GM20000 (cell line): ENCODE data around the gene LMX1A.
A peak's percentile ranks its signal among the peaks of the same experiment; 100 is the strongest.

Experiments used
- DNase-seq: peaks from one replicate; pipeline ENCODE4 v3.0.0; 2012; ENCODE audit warnings: low spot score
- TF ChIP-seq, protein P1 (sequence below): IDR thresholded peaks from 2 replicates; pipeline ENCODE4 v1.5.1; 2012; ENCODE audit warnings: mild to moderate bottlenecking, control low read depth; ENCODE audit errors: extremely low read depth, missing control alignments

Gene LMX1A

DNA sequence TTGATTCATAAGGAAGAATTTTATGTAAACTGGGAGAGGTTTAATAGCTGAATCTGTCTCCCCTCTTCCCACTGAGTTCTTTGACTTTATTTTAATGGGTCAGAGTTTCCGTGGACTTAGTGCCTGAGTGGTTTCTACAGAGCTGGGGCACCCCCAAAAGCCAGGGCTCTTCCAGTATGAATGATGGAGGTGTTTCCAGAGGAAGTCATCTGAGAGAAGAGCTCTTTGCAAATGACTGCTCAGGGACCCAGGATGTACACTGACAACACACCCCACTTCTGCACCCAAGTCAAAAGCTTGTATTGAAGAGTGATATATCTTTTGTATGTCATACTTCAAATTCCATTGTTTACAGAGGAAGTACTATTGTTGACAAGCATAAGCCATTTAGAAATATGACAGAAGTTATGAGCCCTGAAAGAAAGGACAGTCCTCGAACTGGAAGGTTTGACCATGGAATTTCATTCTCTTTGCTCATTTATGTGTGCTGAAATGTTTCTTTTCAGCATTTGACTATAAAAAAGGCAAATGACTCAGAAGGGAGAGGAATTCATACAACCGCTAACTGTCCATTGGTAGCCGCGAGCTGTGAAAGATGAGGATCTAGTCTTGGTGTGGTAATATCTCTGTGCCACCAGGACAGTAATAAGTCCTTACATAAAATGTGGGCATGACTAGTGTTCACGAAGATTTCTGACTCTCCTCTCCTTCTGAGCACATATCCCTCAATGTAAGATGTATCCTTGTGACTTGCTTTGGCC is 25.4 kb upstream of the LMX1A start:
- DNase-seq, result no peak
- TF ChIP-seq, protein P1, sequence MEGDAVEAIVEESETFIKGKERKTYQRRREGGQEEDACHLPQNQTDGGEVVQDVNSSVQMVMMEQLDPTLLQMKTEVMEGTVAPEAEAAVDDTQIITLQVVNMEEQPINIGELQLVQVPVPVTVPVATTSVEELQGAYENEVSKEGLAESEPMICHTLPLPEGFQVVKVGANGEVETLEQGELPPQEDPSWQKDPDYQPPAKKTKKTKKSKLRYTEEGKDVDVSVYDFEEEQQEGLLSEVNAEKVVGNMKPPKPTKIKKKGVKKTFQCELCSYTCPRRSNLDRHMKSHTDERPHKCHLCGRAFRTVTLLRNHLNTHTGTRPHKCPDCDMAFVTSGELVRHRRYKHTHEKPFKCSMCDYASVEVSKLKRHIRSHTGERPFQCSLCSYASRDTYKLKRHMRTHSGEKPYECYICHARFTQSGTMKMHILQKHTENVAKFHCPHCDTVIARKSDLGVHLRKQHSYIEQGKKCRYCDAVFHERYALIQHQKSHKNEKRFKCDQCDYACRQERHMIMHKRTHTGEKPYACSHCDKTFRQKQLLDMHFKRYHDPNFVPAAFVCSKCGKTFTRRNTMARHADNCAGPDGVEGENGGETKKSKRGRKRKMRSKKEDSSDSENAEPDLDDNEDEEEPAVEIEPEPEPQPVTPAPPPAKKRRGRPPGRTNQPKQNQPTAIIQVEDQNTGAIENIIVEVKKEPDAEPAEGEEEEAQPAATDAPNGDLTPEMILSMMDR, result no peak

- TF ChIP-seq, protein P1, result no peak
- DNase-seq, result no peak
Measured at GRCh38 chr1:165376811-165377311, 20.3 kb upstream of the LMX1A start.

DNA sequence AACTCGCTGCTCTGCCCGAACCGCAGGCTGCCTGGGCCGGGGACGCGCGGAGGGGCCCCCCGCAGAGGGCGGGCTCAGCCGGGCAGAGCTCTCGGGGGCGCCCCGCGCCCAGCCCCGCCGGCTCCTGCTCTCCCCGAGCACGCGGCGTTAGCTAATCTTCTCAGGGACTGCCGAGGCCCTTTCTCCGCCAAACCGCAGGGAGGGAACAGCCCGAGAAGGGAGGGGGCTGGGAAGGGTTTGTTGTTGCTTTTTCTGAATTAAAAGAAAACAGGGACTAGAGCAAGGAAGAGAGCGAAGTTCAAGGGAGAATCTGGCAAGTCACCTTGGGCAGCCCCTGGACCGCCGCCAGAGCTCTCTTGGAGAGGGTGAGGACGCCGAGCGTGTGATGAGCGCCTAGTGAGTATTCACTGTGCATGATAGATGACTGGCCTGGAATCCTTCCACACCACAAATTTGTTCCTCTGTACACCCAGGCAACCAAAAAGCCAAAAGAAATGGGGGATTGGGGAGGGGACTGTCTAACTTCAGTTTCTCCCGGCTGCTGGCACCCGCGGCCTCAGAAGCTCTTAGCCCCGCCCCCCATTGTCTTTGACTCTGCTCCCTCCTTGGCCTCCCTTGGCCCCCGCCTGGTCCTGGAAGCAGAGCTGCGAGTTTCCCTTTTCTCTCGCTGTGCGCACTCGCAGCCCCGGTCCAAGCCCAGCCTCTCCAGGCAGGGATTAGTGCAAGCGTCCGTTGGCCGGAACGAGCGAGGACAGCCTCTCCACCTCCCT is 19.7 kb upstream of the LMX1A start:
- DNase-seq, result peak; percentile 39
- TF ChIP-seq, protein P1, result no peak

DNA sequence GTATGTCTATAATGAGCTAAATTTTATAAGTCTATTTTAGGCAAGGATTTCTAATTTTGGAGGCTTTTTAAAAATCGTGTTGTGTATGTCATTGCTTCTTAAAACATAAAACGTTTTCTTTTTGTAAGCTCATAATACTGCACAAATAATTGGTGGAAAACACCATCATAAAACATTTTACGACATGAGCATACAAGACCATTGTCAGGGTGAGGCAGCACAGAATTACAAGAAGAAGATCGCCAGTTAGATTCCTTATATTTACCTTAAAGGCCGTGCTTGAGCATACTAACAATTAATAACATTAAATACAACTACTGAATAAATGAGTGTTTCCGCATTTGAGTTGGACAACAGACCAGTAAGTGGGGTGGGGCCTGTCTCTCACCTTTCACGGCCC is 19.1 kb upstream of the LMX1A start:
- TF ChIP-seq, protein P1, result no peak
- DNase-seq, result no peak

DNA sequence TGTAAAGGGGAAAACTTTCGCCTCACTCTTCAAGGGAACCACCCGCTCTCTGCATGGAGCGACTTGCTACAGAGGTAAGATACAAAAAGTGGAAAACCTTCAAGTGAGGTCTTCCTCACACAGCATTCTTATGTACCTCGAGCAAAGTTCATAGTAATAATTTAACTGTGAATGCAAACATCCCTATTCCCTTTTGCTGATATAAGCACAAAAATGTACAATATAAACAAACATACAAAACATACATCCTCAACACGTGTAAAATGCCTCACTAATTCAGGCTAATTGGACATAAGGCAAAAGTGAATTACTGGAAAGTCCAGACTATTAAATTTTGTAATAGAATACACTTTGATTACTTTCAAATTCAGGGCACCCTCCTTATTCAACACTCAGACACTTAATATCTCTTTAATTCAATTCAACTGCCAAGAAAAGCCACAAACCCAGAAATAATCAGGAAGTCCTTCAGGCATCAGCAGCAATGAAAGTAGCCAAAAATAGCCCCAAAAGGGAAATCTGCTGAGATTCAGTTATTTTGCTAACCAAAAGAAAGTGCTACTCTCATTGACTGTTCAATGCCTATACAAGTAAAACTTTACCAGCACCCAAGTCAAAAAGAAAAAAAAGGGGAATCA is 15.2 kb upstream of the LMX1A start:
- TF ChIP-seq, protein P1, result no peak
- DNase-seq, result no peak

- DNase-seq, result peak; percentile 72
- TF ChIP-seq, protein P1, result peak; percentile 95
Measured at GRCh38 chr1:165369255-165369848, 12.8 kb upstream of the LMX1A start.
